ENCODE results near the gene CNTNAP5.

Gene CNTNAP5

DNA sequence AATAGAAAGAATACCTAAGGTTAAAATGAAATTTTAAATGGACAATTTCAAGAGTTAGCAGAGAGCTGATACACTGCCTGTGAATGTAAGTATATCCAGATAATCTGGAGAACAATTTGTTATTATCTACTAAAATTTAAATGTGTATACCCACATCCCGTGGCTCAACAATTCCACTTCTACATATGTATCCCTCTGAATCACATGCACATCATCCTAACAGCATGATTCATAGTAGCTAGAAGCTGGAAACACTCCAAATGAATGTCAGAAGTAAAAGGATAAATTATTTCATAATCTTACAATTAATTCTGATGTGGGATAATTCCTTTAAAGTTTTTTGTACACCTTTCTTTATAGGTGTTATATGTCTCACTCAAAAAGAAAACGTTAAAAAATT is 87.9 kb downstream of the CNTNAP5 start:
- Histone ChIP-seq H3K27ac (no peak overlapping the region), H3K4me3 (no peak overlapping the region)
- TF ChIP-seq, protein P1, sequence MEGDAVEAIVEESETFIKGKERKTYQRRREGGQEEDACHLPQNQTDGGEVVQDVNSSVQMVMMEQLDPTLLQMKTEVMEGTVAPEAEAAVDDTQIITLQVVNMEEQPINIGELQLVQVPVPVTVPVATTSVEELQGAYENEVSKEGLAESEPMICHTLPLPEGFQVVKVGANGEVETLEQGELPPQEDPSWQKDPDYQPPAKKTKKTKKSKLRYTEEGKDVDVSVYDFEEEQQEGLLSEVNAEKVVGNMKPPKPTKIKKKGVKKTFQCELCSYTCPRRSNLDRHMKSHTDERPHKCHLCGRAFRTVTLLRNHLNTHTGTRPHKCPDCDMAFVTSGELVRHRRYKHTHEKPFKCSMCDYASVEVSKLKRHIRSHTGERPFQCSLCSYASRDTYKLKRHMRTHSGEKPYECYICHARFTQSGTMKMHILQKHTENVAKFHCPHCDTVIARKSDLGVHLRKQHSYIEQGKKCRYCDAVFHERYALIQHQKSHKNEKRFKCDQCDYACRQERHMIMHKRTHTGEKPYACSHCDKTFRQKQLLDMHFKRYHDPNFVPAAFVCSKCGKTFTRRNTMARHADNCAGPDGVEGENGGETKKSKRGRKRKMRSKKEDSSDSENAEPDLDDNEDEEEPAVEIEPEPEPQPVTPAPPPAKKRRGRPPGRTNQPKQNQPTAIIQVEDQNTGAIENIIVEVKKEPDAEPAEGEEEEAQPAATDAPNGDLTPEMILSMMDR (IDR thresholded peaks at IDR 0.05), result no peak
- DNase-seq (ENCODE audit: low spot score), result no peak

DNA sequence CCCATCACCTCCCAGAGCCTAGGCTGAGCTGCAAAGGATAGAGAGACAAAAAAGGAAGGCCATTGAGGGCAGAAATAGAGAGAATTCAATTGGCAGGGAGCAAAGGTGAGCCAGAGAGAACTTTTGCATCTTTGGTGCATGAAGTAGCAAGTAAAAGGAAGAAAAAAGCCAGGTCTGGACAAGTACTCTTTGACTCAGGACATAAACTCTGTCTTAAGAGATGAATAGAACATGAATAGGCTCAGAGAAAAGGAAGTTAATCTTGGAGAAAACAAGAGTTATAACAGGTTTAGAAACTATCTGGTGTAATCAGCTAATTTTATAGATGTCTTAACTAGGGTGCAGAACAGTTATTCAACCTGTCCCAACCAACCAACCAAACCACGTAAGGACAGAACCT is 95.2 kb downstream of the CNTNAP5 start:
- Histone ChIP-seq H3K27ac (no peak overlapping the region), H3K4me3 (no peak overlapping the region)
- DNase-seq (ENCODE audit: low spot score), result no peak
- TF ChIP-seq, protein P1 (IDR thresholded peaks at IDR 0.05), result no peak

DNA sequence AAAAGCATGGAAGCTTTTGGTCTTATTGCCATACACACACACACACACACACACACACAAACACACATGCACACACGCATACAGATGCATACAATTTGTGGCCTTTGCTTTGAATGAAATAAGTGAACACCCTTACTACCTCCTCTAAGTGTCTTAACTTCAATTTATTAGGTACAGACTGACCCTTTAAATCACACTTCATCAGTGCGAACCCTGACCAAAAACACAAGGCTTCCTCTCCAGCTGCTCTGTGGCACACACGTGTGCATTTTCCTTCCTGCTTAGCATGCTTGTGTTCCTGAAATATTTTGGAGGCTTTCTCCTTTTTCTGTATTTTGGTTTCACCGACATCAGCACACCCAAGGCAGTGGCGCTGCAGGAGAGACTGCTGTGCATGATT is 96.0 kb downstream of the CNTNAP5 start:
- no peak for DNase-seq (ENCODE audit: low spot score)
- Histone ChIP-seq H3K4me3 (no peak overlapping the region), H3K27ac (no peak overlapping the region)
- TF ChIP-seq, protein P1 (IDR thresholded peaks at IDR 0.05), result no peak

DNA sequence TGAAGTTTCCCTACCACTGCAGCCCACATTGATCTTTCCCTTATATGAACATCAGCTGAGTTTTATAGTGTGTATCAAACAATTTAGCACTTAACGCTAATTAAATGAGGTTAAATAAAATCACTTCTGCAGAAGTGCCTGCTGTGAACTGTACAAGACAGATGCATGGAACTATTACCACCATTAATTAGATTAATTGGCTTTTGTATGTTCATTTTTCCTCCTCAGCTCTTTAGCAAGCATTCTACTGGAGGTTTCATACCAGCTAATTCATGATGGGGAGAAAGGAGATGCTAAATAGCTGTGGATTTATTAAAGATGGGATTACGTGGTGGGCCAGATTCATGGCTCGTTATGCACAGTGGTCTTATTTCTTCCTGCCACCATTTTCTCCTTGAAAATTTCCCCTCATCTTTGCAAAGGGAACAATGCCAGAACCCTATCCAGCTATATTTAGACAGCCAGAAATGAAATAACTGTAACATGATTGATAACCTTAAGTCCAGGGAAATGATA is 96.7 kb downstream of the CNTNAP5 start:
- no peak for DNase-seq (ENCODE audit: low spot score)
- Histone ChIP-seq H3K27ac (no peak overlapping the region), H3K4me3 (no peak overlapping the region)
- TF ChIP-seq, protein P1 (IDR thresholded peaks at IDR 0.05), result no peak

DNA sequence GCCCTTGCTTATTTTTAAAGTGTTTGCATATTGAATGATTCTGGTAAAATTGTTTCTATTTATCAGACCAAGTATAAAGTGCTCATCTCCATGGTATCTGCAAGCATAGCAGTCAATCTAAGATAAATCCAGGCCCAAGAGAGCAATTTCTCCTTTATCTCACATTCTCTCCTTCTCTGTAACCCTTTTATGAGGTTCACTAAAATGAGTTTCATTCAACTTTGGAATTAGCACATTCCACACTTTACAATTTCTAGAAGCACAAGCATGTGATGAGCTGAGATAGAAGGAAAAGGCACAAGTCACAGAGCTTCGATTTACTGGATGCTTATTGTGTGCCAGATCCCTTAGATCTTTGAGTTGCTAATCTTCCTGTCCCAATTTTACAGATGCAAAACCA is 97.3 kb downstream of the CNTNAP5 start:
- DNase-seq (ENCODE audit: low spot score), result no peak
- Histone ChIP-seq H3K4me3 (no peak overlapping the region), H3K27ac (no peak overlapping the region)
- TF ChIP-seq, protein P1 (IDR thresholded peaks at IDR 0.05), result no peak

DNA sequence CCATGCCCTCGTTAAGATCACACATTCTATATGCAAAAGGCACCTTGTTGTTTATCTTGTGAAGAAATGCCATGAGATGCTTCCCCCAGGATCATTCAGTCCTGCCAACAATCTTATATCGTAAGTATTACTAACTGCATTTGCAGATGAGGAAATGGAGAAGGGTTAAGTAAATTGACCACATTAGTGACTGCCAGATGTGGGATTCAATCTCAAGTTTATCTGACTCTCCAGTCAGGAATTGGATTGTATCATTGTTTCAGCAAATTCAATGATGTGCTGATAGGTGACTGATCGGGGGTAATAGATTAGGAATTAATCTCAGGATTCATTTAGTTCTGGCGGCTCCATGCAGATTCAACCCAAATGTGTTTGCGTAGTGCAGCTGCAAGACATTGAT is 106.2 kb downstream of the CNTNAP5 start:
- H3K27ac ChIP-seq, result no peak overlapping the region
- DNase-seq (ENCODE audit: low spot score), result no peak

DNA sequence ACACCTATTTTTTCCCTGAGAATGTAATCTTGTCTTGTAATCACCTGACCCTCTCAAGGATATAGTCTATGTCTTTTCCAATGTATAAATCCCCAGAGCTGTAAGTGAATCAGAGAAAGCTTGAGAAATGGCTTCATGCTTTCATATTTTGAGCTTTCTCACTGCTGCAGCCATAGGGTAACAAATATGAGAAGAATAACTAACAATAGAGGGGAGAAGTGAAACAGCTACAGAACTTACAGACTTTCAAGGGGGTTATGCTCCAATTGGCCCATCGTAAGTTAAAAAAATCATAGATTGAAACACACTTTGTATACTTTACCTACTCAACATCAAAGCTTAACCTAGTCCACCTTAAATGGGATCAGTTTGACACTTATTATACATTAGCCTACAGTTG is 111.0 kb downstream of the CNTNAP5 start:
- no peak overlapping the region for H3K4me3 ChIP-seq
- no peak overlapping the region for H3K27ac ChIP-seq
- DNase-seq (ENCODE audit: low spot score), result no peak
- TF ChIP-seq, protein P1 (IDR thresholded peaks at IDR 0.05), result no peak

More for the DNA sequence above, 106.2 kb downstream of the CNTNAP5 start:
- no peak overlapping the region for H3K4me3 ChIP-seq
- TF ChIP-seq, protein P1 (IDR thresholded peaks at IDR 0.05), result no peak

All from coronary artery (tissue), 2 donors.